WERI-Rb-1 (cell line): Measurements from ENCODE around the gene SH3BP1.

Experiments used
- DNase-seq: peaks from one replicate; pipeline ENCODE4 v3.0.0-alpha.2; 2020
- H3K27ac ChIP-seq: fragments of 250-450 bp; sonication (Bioruptor Pico); 2 replicates; pipeline ENCODE4 v1.5.1; 2020; ENCODE audit warnings: mild to moderate bottlenecking, moderate library complexity
- H3K27me3 ChIP-seq: fragments of 250-450 bp; sonication (Bioruptor Pico); 2 replicates; pipeline ENCODE4 v1.5.1; 2021; ENCODE audit warnings: mild to moderate bottlenecking, low read depth, moderate library complexity; ENCODE audit not compliant: insufficient read depth, severe bottlenecking
- H3K36me3 ChIP-seq: fragments of 250-450 bp; sonication (Bioruptor Pico); 2 replicates; pipeline ENCODE4 v1.5.1; 2020; ENCODE audit warnings: mild to moderate bottlenecking, moderate library complexity
- H3K4me3 ChIP-seq: 2 replicates; pipeline ENCODE4 v1.5.1; 2011; ENCODE audit warnings: low read depth, mild to moderate bottlenecking, control low read depth, low read length
- H3K9me3 ChIP-seq: fragments of 250-450 bp; sonication (Bioruptor Pico); 2 replicates; pipeline ENCODE4 v1.5.1; 2021; ENCODE audit warnings: mild to moderate bottlenecking, moderate library complexity; ENCODE audit not compliant: severe bottlenecking
- CTCF ChIP-seq: IDR thresholded peaks from 2 replicates; pipeline ENCODE4 v1.5.1; 2011; ENCODE audit warnings: low read depth, mild to moderate bottlenecking, control low read depth, inconsistent platforms, low read length

The SH3BP1 gene

GRCh38 chr22:37676736-37677492, 37.4 kb downstream of the SH3BP1 start:
- Histone ChIP-seq H3K4me3 (peak overlapping the region; percentile 82), H3K9me3 (no peaks in the 10 kb centered on the region), H3K27ac (peak overlapping the region; percentile 61), H3K36me3 (no peaks in the 10 kb centered on the region), H3K27me3 (no peaks in the 10 kb centered on the region)
- no peak for TF ChIP-seq CTCF
- DNase-seq, result peak; percentile 90

- Histone ChIP-seq H3K27ac (peak overlapping the region; percentile 61), H3K9me3 (no peaks in the 10 kb centered on the region), H3K27me3 (no peaks in the 10 kb centered on the region), H3K4me3 (peak overlapping the region; percentile 82), H3K36me3 (no peaks in the 10 kb centered on the region)
- no peak for TF ChIP-seq CTCF
- DNase-seq, result no peak
These were observed 38.1 kb downstream of the SH3BP1 start for GRCh38 chr22:37677493-37677974.

GRCh38 chr22:37678372-37678771, 38.9 kb downstream of the SH3BP1 start:
- H3K27me3 ChIP-seq, result no peaks in the 10 kb centered on the region
- DNase-seq, result no peak
- no peaks in the 10 kb centered on the region for H3K9me3 ChIP-seq
- H3K36me3 ChIP-seq, result no peaks in the 10 kb centered on the region
- TF ChIP-seq CTCF, result no peak
- no peak overlapping the region for H3K27ac ChIP-seq
- H3K4me3 ChIP-seq, result no peak overlapping the region

- H3K27ac ChIP-seq, result no peak overlapping the region
- TF ChIP-seq CTCF, result no peak
These were observed 40.2 kb downstream of the SH3BP1 start for GRCh38 chr22:37679670-37680069.

GRCh38 chr22:37680191-37680851, 40.9 kb downstream of the SH3BP1 start:
- Histone ChIP-seq H3K9me3 (no peaks in the 10 kb centered on the region), H3K36me3 (no peaks in the 10 kb centered on the region), H3K27me3 (no peaks in the 10 kb centered on the region), H3K27ac (no peak overlapping the region), H3K4me3 (no peak overlapping the region)
- DNase-seq, result no peak
- no peak for TF ChIP-seq CTCF

More at GRCh38 chr22:37679670-37680069, 40.2 kb downstream of the SH3BP1 start:
- Histone ChIP-seq H3K4me3 (no peak overlapping the region), H3K9me3 (no peaks in the 10 kb centered on the region), H3K27me3 (no peaks in the 10 kb centered on the region), H3K36me3 (no peaks in the 10 kb centered on the region)
- no peak for DNase-seq
